Measurements from ENCODE around the gene ASRGL1.

ASRGL1 gene

GRCh38 chr11:62411524-62411923, 74.3 kb downstream of the ASRGL1 start:
- no peak overlapping the region for H3K9ac ChIP-seq (ENCODE audit: low read length)
- H3K79me2 ChIP-seq (ENCODE audit: insufficient read depth, low read length) = no peaks in the 10 kb centered on the region
- no peaks in the 10 kb centered on the region for H3K27me3 ChIP-seq (ENCODE audit: low read length)
- H2AFZ ChIP-seq (ENCODE audit: low read depth, low read length, severe bottlenecking) = no peak overlapping the region
- H3K4me3 ChIP-seq (ENCODE audit: insufficient read depth, low read length, poor library complexity, severe bottlenecking) = no peak overlapping the region
- H3K36me3 ChIP-seq (ENCODE audit: low read length) = no peaks in the 10 kb centered on the region
- no peak overlapping the region for H3K4me2 ChIP-seq (ENCODE audit: low read depth, low read length, poor library complexity, severe bottlenecking)
- H4K20me1 ChIP-seq (ENCODE audit: low read depth, low read length) = no peaks in the 10 kb centered on the region
- H3K9me3 ChIP-seq (ENCODE audit: insufficient read depth, low read length) = no peaks in the 10 kb centered on the region
- no peaks in the 10 kb centered on the region for H3K9me2 ChIP-seq (replicated peaks; ENCODE audit: insufficient read depth, low read length)
- no peaks in the 10 kb centered on the region for H3F3A ChIP-seq (ENCODE audit: insufficient read depth)
- no peak overlapping the region for H3K27ac ChIP-seq (ENCODE audit: low read depth, low read length)
- TF ChIP-seq EZH2phosphoT487 (conservative IDR thresholded peaks at IDR 0.05; ENCODE audit: low read length) (no peak), CTCF (IDR thresholded peaks at IDR 0.05; ENCODE audit: insufficient read depth, low read length, poor library complexity, severe bottlenecking) (no peak)

- Histone ChIP-seq H3F3A (ENCODE audit: insufficient read depth) (no peaks in the 10 kb centered on the region), H3K9me3 (ENCODE audit: insufficient read depth, low read length) (no peaks in the 10 kb centered on the region), H3K9ac (ENCODE audit: low read length) (no peak overlapping the region), H3K36me3 (ENCODE audit: low read length) (no peaks in the 10 kb centered on the region), H3K9me2 (replicated peaks; ENCODE audit: insufficient read depth, low read length) (no peaks in the 10 kb centered on the region), H3K27ac (ENCODE audit: low read depth, low read length) (no peak overlapping the region), H4K20me1 (ENCODE audit: low read depth, low read length) (no peaks in the 10 kb centered on the region), H3K4me2 (ENCODE audit: low read depth, low read length, poor library complexity, severe bottlenecking) (no peak overlapping the region), H3K27me3 (ENCODE audit: low read length) (no peaks in the 10 kb centered on the region), H3K4me3 (ENCODE audit: insufficient read depth, low read length, poor library complexity, severe bottlenecking) (no peak overlapping the region), H3K79me2 (ENCODE audit: insufficient read depth, low read length) (no peaks in the 10 kb centered on the region), H2AFZ (ENCODE audit: low read depth, low read length, severe bottlenecking) (no peak overlapping the region)
- TF ChIP-seq CTCF (IDR thresholded peaks at IDR 0.05; ENCODE audit: insufficient read depth, low read length, poor library complexity, severe bottlenecking) = no peak
- TF ChIP-seq EZH2phosphoT487 (conservative IDR thresholded peaks at IDR 0.05; ENCODE audit: low read length) = no peak
These were observed 75.9 kb downstream of the ASRGL1 start for GRCh38 chr11:62413060-62413696.

GRCh38 chr11:62416596-62416995, 79.3 kb downstream of the ASRGL1 start:
- Histone ChIP-seq H3K27ac (ENCODE audit: low read depth, low read length) (no peak overlapping the region), H3K9me2 (replicated peaks; ENCODE audit: insufficient read depth, low read length) (no peaks in the 10 kb centered on the region), H3K79me2 (ENCODE audit: insufficient read depth, low read length) (no peaks in the 10 kb centered on the region), H3K9me3 (ENCODE audit: insufficient read depth, low read length) (no peaks in the 10 kb centered on the region), H3K4me2 (ENCODE audit: low read depth, low read length, poor library complexity, severe bottlenecking) (no peak overlapping the region), H3F3A (ENCODE audit: insufficient read depth) (no peaks in the 10 kb centered on the region), H3K9ac (ENCODE audit: low read length) (no peak overlapping the region), H3K27me3 (ENCODE audit: low read length) (no peaks in the 10 kb centered on the region), H4K20me1 (ENCODE audit: low read depth, low read length) (no peaks in the 10 kb centered on the region), H2AFZ (ENCODE audit: low read depth, low read length, severe bottlenecking) (no peak overlapping the region), H3K4me3 (ENCODE audit: insufficient read depth, low read length, poor library complexity, severe bottlenecking) (no peak overlapping the region), H3K36me3 (ENCODE audit: low read length) (no peaks in the 10 kb centered on the region)
- TF ChIP-seq CTCF (IDR thresholded peaks at IDR 0.05; ENCODE audit: insufficient read depth, low read length, poor library complexity, severe bottlenecking) = no peak
- TF ChIP-seq EZH2phosphoT487 (conservative IDR thresholded peaks at IDR 0.05; ENCODE audit: low read length) = no peak

Measured in SU-DHL-6 (cell line).